ENCODE results near the gene TUBA3C. TPM values are rescaled to one million over a fixed set of nuclear protein-coding genes. Genes with fewer than 3 reads are reported as not detected.

Gene TUBA3C
- total RNA-seq, 1 donor from 2014 or later = not detected

Small RNA genes within 50 kb of the gene (small RNA-seq; reads per million reads assigned to genes)
- gene AL139327.4 = not detected
